Endothelial cell (in vitro differentiated cells): ENCODE data around the gene ATP4A. TPM values are rescaled to one million over a fixed set of nuclear protein-coding genes. Genes with fewer than 3 reads are reported as not detected.

Experiments used
- DNase-seq: peaks from one replicate; pipeline ENCODE4 v3.0.0; 2021; ENCODE audit warnings: low spot score
- H3K27ac Mint-ChIP-seq: one replicate; pipeline ENCODE4 v1.8.0; 2021; ENCODE audit warnings: mixed read lengths, inconsistent platforms; ENCODE audit not compliant: unreplicated experiment
- H3K27me3 Mint-ChIP-seq: one replicate; pipeline ENCODE4 v1.8.0; 2021; ENCODE audit warnings: mild to moderate bottlenecking, moderate library complexity, mixed read lengths, inconsistent platforms; ENCODE audit not compliant: unreplicated experiment
- H3K36me3 Mint-ChIP-seq: one replicate; pipeline ENCODE4 v1.8.0; 2021; ENCODE audit warnings: mild to moderate bottlenecking, low read depth, mixed read lengths, inconsistent platforms; ENCODE audit not compliant: unreplicated experiment
- H3K4me1 Mint-ChIP-seq: one replicate; pipeline ENCODE4 v1.8.0; 2021; ENCODE audit warnings: mild to moderate bottlenecking, mixed read lengths, inconsistent platforms; ENCODE audit not compliant: unreplicated experiment
- H3K4me3 Mint-ChIP-seq: one replicate; pipeline ENCODE4 v1.8.0; 2021; ENCODE audit warnings: mild to moderate bottlenecking, mixed read lengths, inconsistent platforms; ENCODE audit not compliant: unreplicated experiment
- H3K9me3 Mint-ChIP-seq: one replicate; pipeline ENCODE4 v1.8.0; 2021; ENCODE audit warnings: mixed read lengths, inconsistent platforms; ENCODE audit not compliant: unreplicated experiment
- total RNA-seq: library from RNA; stranded (reverse); fragmentation: NEBNext Ultra II Directional; extraction: Animal tissue kit (Norgen Biotek cat#: 25700); gene quantifications from one replicate; pipeline ENCODE4 v1.2.1, GENCODE V29; 2021; ENCODE audit not compliant: unreplicated experiment
- TF ChIP-seq, protein P1 (sequence below): fragments of 200-600 bp; sonication (generic); IDR thresholded peaks from one replicate; pipeline ENCODE4 v1.5.0; 2021; ENCODE audit warnings: antibody characterized with exemption; ENCODE audit not compliant: unreplicated experiment

Gene ATP4A
- total RNA-seq, 1 donor from 2014 or later = not detected

DNA sequence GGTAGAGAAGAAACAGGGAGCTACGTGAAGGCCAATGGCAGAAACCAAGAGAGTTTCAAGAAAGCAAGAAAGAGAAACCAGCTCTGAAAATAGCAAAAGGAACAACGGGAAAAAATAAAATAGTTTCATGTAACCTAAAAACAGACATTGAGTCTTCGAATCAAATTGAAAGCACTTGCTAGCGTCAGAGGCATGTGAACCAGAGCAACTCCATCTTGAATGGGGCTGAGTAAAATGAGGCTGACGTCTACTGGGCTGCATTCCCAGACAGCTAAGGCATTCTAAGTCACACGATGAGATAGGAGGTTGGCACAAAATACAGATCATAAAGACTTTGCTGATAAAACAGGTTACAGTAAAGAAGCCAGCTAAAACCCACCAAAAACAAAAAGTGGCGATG, 15.2 kb upstream of the ATP4A start:
- Mint-ChIP-seq H3K4me1 (no peaks in the 10 kb centered on the region), H3K27me3 (peaks cover 9% of the 10 kb centered on the region), H3K36me3 (peaks cover 16% of the 10 kb centered on the region), H3K27ac (no peak overlapping the region), H3K4me3 (no peak overlapping the region), H3K9me3 (peaks cover 16% of the 10 kb centered on the region)
- DNase-seq = no peak
- TF ChIP-seq, protein P1, sequence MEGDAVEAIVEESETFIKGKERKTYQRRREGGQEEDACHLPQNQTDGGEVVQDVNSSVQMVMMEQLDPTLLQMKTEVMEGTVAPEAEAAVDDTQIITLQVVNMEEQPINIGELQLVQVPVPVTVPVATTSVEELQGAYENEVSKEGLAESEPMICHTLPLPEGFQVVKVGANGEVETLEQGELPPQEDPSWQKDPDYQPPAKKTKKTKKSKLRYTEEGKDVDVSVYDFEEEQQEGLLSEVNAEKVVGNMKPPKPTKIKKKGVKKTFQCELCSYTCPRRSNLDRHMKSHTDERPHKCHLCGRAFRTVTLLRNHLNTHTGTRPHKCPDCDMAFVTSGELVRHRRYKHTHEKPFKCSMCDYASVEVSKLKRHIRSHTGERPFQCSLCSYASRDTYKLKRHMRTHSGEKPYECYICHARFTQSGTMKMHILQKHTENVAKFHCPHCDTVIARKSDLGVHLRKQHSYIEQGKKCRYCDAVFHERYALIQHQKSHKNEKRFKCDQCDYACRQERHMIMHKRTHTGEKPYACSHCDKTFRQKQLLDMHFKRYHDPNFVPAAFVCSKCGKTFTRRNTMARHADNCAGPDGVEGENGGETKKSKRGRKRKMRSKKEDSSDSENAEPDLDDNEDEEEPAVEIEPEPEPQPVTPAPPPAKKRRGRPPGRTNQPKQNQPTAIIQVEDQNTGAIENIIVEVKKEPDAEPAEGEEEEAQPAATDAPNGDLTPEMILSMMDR = no peak

DNA sequence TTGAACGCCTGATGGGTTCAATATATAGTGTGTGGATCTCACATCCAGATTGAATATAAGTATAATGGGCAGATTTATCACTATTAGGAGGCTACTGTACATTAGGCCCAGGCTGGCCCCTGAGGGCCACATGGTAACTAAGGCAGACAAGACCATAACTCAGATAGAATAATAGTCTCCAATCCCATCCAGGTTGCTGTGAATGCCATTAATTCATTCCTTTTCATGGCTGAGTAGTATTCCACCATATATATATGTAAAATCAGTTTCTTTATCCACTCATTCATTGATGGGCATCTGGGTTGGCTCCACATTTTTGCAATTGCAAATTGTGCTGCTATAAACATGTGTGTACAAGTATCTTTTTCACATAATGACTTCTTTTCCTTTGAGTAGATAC, 14.5 kb upstream of the ATP4A start:
- DNase-seq = no peak
- Mint-ChIP-seq H3K27ac (no peak overlapping the region), H3K4me3 (no peak overlapping the region), H3K9me3 (peaks cover 16% of the 10 kb centered on the region), H3K36me3 (peaks cover 16% of the 10 kb centered on the region), H3K27me3 (peaks cover 9% of the 10 kb centered on the region), H3K4me1 (no peaks in the 10 kb centered on the region)
- TF ChIP-seq, protein P1 = no peak

DNA sequence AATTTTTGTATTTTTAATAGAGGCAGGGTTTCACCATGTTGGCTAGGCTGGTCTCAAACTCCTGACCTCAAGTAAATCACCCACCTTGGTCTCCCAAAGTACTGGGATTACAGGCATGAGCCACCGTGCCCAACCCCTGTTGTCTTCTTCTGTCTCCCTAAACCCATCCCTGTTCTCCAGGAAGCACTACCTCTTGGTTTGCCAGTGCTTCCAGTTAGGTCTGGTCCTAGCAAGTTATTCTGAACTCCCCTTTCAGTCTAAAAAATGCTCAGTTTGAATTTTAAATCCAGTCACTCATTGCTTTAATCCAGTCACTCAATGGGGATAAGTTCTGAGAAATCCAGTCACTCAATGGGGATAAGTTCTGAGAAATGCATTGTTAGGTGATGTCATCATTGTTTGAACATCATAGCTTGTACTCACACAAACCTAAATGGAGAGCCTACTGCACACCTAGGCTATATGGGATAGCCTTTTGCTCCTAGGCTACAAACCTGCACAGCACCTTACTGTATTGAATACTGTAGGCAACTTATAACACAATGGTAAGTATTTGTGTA, 8.0 kb upstream of the ATP4A start:
- H3K9me3 Mint-ChIP-seq = peaks cover 9% of the 10 kb centered on the region
- TF ChIP-seq, protein P1 = no peak
- H3K27ac Mint-ChIP-seq = no peak overlapping the region
- no peak for DNase-seq
- H3K4me1 Mint-ChIP-seq = no peaks in the 10 kb centered on the region
- no peak overlapping the region for H3K4me3 Mint-ChIP-seq
- peaks cover 4% of the 10 kb centered on the region for H3K27me3 Mint-ChIP-seq
- peaks cover 10% of the 10 kb centered on the region for H3K36me3 Mint-ChIP-seq

DNA sequence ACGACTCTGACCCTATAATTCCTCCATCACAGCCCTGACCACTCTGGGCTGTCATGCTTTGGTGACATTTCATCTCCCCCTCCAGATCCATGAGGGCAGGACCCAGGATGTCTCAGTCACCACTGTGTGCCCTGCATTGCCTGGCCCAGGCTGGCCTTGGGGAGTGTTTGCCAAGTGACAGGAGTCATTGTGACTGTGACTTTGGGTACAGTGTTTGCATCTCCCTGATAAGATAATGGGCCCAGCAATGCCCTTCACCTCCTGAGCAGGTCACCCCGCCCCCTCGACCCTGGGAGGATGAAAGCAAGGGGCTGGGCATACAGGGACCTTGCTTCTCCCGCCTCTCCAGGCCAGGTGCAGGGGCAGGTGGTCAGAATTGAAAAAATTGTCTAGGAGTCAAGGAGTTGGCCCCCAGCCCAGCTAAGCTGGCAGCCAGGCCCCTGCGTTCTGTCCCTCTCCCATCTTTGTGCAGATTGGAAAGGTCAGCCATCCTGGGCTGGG, 5.9 kb upstream of the ATP4A start:
- TF ChIP-seq, protein P1 = no peak
- no peaks in the 10 kb centered on the region for H3K4me1 Mint-ChIP-seq
- no peak overlapping the region for H3K27ac Mint-ChIP-seq
- H3K9me3 Mint-ChIP-seq = no peaks in the 10 kb centered on the region
- H3K4me3 Mint-ChIP-seq = no peak overlapping the region
- H3K27me3 Mint-ChIP-seq = peaks cover 6% of the 10 kb centered on the region
- no peak for DNase-seq
- no peaks in the 10 kb centered on the region for H3K36me3 Mint-ChIP-seq

DNA sequence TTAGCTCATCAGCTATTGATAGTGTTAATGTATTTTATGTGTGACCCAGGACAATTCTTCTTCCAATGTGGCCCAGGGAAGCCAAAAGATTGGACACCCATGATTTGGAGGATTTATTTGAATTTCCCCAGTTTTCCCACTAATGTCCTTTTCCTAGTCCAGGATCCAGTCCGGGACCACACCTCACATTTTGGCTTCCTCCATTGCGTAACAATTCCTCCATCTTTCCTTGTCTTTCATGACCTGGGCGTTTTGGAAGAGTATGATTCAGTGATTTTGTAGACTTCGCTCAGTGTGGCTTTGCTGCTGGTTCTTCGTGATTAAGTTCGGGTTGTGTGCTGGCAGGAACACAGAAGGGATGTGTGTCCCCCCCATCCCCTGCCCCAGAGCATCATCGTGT, 3.3 kb upstream of the ATP4A start:
- no peak for DNase-seq
- TF ChIP-seq, protein P1 = no peak
- Mint-ChIP-seq H3K4me3 (no peak overlapping the region), H3K4me1 (no peaks in the 10 kb centered on the region), H3K27ac (no peak overlapping the region), H3K36me3 (no peaks in the 10 kb centered on the region), H3K9me3 (no peaks in the 10 kb centered on the region), H3K27me3 (peaks cover 12% of the 10 kb centered on the region)
